ENCODE data around the gene SAMHD1. TPM values are rescaled to one million over a fixed set of nuclear protein-coding genes. Genes with fewer than 3 reads are reported as not detected.

Gene SAMHD1
- polyA plus RNA-seq, 1 donor from 2014 or later: 22.2 TPM

DNA sequence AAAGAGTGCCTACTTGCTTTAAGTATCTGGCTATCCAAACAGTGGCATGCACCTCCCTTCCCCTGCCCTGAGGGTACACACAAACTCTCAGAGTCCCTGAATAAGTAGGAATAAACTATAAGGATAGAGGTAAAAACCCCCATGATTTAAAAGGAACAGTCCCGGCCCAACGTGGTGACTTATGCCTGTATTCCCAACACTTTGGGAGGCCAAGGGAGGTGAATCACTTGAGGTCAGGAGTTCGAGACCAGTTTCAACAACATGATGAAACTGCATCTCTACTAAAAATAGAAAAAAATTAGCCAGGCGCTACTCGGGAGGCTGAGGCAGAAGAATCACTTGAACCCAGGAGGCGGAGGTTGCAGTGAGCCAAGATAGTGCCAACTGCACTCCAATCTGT, 22.2 kb downstream of the SAMHD1 start:
- no peak overlapping the region for H3K4me3 ChIP-seq (ENCODE audit: low read length)
- H3K27ac ChIP-seq (ENCODE audit: low read length): no peak overlapping the region
- no peaks in the 10 kb centered on the region for H3K36me3 ChIP-seq (ENCODE audit: insufficient read depth, low read length)
- TF ChIP-seq SMC3 (conservative IDR thresholded peaks at IDR 0.05; ENCODE audit: poor library complexity): no peak
- no peak for TF ChIP-seq EP300 (conservative IDR thresholded peaks at IDR 0.05; ENCODE audit: poor library complexity, severe bottlenecking)
- TF ChIP-seq MXI1 (conservative IDR thresholded peaks at IDR 0.05; ENCODE audit: poor library complexity, severe bottlenecking): no peak
- no peak for TF ChIP-seq POLR2AphosphoS5 (IDR thresholded peaks at IDR 0.05)
- no peaks in the 10 kb centered on the region for H3K27me3 ChIP-seq (ENCODE audit: insufficient read depth, low read depth, low read length)
- no peaks in the 10 kb centered on the region for H3F3A ChIP-seq (ENCODE audit: insufficient read depth, low read length, poor library complexity, severe bottlenecking)
- H4K20me1 ChIP-seq (ENCODE audit: insufficient read depth): no peaks in the 10 kb centered on the region
- no peaks in the 10 kb centered on the region for H3K9me3 ChIP-seq (ENCODE audit: low read length)
- no peaks in the 10 kb centered on the region for H3K79me2 ChIP-seq (replicated peaks; ENCODE audit: insufficient read depth, low read length)
- H3K9ac ChIP-seq (ENCODE audit: low read length): no peak overlapping the region
- no peaks in the 10 kb centered on the region for H3K9me2 ChIP-seq (ENCODE audit: insufficient read depth, low read length)
- no peak overlapping the region for H2AFZ ChIP-seq (ENCODE audit: low read depth, low read length)
- no peak overlapping the region for H3K4me2 ChIP-seq (ENCODE audit: low read length)

DNA sequence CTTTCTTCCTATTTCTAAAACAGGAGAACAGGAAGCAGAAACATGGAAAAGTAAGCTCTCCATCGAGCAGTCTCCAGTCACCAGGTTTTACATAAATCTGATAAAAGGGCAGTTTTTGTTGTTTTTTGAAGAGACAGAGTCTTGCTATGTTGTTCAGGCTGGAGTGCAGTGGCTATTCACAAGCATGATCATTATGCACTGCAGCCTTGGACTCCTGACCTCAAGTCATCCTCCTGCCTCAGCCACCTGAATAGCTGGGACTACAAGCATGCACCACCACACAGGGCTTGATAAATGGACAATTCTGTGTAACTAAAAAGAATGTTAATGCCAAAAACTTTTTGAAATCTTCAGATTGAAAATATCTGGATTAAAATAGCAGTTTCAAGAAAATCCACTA, 23.8 kb downstream of the SAMHD1 start:
- Histone ChIP-seq H3K27ac (ENCODE audit: low read length) (no peak overlapping the region), H3K36me3 (ENCODE audit: insufficient read depth, low read length) (no peaks in the 10 kb centered on the region), H3K4me2 (ENCODE audit: low read length) (no peak overlapping the region)

DNA sequence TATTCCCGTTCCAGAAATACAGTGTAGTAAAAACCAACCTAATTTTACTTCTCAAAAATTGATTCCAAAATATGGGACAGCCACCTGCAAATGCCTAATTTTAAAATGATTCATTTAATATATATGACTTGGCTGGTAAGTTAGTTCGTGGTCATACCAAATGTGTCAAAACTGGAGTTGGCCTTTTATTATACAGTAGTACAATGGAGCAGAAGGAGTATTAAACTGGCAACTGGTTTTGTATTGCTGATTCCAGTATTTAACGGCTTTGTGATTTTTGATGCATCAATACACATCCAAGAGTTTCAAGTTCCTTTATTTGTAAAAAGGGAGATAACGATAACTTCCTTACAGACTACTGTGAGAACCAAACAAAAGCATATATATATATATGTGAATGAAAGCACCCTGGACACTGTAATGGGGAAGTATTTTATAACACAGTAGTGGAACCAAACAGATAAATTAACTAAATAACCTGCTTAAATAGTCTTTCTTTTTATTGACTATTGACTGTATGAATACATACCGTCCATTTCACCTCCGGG, 24.8 kb downstream of the SAMHD1 start:
- H3K27ac ChIP-seq (ENCODE audit: low read length): no peak overlapping the region
- H3K9me2 ChIP-seq (ENCODE audit: insufficient read depth, low read length): no peaks in the 10 kb centered on the region
- TF ChIP-seq, protein P1, sequence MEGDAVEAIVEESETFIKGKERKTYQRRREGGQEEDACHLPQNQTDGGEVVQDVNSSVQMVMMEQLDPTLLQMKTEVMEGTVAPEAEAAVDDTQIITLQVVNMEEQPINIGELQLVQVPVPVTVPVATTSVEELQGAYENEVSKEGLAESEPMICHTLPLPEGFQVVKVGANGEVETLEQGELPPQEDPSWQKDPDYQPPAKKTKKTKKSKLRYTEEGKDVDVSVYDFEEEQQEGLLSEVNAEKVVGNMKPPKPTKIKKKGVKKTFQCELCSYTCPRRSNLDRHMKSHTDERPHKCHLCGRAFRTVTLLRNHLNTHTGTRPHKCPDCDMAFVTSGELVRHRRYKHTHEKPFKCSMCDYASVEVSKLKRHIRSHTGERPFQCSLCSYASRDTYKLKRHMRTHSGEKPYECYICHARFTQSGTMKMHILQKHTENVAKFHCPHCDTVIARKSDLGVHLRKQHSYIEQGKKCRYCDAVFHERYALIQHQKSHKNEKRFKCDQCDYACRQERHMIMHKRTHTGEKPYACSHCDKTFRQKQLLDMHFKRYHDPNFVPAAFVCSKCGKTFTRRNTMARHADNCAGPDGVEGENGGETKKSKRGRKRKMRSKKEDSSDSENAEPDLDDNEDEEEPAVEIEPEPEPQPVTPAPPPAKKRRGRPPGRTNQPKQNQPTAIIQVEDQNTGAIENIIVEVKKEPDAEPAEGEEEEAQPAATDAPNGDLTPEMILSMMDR (IDR thresholded peaks at IDR 0.05; ENCODE audit: poor library complexity, severe bottlenecking): no peak
- no peak for TF ChIP-seq POLR2AphosphoS5 (IDR thresholded peaks at IDR 0.05)
- TF ChIP-seq, protein P2, sequence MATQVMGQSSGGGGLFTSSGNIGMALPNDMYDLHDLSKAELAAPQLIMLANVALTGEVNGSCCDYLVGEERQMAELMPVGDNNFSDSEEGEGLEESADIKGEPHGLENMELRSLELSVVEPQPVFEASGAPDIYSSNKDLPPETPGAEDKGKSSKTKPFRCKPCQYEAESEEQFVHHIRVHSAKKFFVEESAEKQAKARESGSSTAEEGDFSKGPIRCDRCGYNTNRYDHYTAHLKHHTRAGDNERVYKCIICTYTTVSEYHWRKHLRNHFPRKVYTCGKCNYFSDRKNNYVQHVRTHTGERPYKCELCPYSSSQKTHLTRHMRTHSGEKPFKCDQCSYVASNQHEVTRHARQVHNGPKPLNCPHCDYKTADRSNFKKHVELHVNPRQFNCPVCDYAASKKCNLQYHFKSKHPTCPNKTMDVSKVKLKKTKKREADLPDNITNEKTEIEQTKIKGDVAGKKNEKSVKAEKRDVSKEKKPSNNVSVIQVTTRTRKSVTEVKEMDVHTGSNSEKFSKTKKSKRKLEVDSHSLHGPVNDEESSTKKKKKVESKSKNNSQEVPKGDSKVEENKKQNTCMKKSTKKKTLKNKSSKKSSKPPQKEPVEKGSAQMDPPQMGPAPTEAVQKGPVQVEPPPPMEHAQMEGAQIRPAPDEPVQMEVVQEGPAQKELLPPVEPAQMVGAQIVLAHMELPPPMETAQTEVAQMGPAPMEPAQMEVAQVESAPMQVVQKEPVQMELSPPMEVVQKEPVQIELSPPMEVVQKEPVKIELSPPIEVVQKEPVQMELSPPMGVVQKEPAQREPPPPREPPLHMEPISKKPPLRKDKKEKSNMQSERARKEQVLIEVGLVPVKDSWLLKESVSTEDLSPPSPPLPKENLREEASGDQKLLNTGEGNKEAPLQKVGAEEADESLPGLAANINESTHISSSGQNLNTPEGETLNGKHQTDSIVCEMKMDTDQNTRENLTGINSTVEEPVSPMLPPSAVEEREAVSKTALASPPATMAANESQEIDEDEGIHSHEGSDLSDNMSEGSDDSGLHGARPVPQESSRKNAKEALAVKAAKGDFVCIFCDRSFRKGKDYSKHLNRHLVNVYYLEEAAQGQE (IDR thresholded peaks at IDR 0.05; ENCODE audit: borderline replicate concordance): no peak
- no peak for TF ChIP-seq TAF1 (IDR thresholded peaks at IDR 0.05; ENCODE audit: low read depth)
- TF ChIP-seq EP300 (conservative IDR thresholded peaks at IDR 0.05; ENCODE audit: poor library complexity, severe bottlenecking): no peak
- TF ChIP-seq MXI1 (conservative IDR thresholded peaks at IDR 0.05; ENCODE audit: poor library complexity, severe bottlenecking): no peak
- TF ChIP-seq EZH2 (IDR thresholded peaks at IDR 0.05; ENCODE audit: borderline replicate concordance, insufficient read depth, low read length, poor library complexity, severe bottlenecking): no peak
- TF ChIP-seq RAD21 (conservative IDR thresholded peaks at IDR 0.05): no peak
- TF ChIP-seq SMC3 (conservative IDR thresholded peaks at IDR 0.05; ENCODE audit: poor library complexity): no peak

More for the DNA sequence above, 23.8 kb downstream of the SAMHD1 start:
- Histone ChIP-seq H3K9me2 (ENCODE audit: insufficient read depth, low read length) (no peaks in the 10 kb centered on the region), H2AFZ (ENCODE audit: low read depth, low read length) (no peak overlapping the region), H3K9me3 (ENCODE audit: low read length) (no peaks in the 10 kb centered on the region), H3F3A (ENCODE audit: insufficient read depth, low read length, poor library complexity, severe bottlenecking) (no peaks in the 10 kb centered on the region), H3K4me3 (ENCODE audit: low read length) (no peak overlapping the region), H3K9ac (ENCODE audit: low read length) (no peak overlapping the region), H3K79me2 (replicated peaks; ENCODE audit: insufficient read depth, low read length) (no peaks in the 10 kb centered on the region), H3K27me3 (ENCODE audit: insufficient read depth, low read depth, low read length) (no peaks in the 10 kb centered on the region), H4K20me1 (ENCODE audit: insufficient read depth) (no peaks in the 10 kb centered on the region)
- no peak for TF ChIP-seq TAF1 (IDR thresholded peaks at IDR 0.05; ENCODE audit: low read depth)
- no peak for TF ChIP-seq EP300 (conservative IDR thresholded peaks at IDR 0.05; ENCODE audit: poor library complexity, severe bottlenecking)
- TF ChIP-seq POLR2AphosphoS5 (IDR thresholded peaks at IDR 0.05): no peak
- TF ChIP-seq, protein P1 (IDR thresholded peaks at IDR 0.05; ENCODE audit: poor library complexity, severe bottlenecking): no peak

More for the DNA sequence above, 24.8 kb downstream of the SAMHD1 start:
- Histone ChIP-seq H4K20me1 (ENCODE audit: insufficient read depth) (no peaks in the 10 kb centered on the region), H3K79me2 (replicated peaks; ENCODE audit: insufficient read depth, low read length) (no peaks in the 10 kb centered on the region), H3K27me3 (ENCODE audit: insufficient read depth, low read depth, low read length) (no peaks in the 10 kb centered on the region), H2AFZ (ENCODE audit: low read depth, low read length) (no peak overlapping the region), H3K9me3 (ENCODE audit: low read length) (no peaks in the 10 kb centered on the region), H3F3A (ENCODE audit: insufficient read depth, low read length, poor library complexity, severe bottlenecking) (no peaks in the 10 kb centered on the region), H3K4me2 (ENCODE audit: low read length) (no peak overlapping the region), H3K36me3 (ENCODE audit: insufficient read depth, low read length) (no peaks in the 10 kb centered on the region), H3K4me3 (ENCODE audit: low read length) (no peak overlapping the region), H3K9ac (ENCODE audit: low read length) (no peak overlapping the region)
